ENCODE results near the gene TMEM255B.

TMEM255B gene

DNA sequence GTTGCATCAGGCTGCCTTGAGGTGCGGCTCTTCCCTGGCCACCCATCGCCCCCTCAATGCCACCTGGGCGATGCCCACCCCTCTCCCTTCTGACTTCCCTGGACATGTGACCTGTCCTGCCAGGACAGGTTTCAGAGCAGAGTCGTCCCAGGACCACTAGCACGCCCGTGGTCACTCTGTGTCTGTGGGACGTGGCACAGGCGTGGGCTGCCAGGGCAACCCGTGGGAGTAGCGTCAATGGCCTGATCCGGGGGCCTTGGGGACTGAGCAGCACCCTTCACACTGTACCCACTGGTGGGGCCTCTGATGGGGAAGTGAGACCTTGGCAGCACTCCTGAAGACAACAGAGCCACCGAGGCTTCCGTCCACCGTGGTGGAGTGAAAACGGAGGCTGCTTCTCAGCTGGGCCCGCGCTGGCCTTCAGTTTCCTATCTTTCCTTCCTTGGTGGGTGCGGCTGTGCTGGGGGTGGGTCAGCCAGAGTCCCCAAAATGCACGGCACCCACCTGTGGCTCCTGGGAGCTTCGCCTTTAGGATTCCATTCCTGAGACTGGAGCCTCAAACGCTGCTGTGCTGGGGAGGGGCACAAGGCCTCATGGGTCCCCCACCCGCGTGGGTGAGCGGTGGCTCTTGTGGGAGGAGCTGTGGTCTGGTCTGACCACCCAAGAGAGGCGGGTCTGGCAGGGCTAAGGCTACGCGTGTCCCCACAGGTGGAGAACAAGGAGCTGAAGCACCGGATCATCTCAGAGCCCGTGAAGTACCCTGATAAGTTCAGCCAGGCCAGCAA lies 26.7 kb upstream of the TMEM255B start:
- Histone ChIP-seq H2AFZ (ENCODE audit: low read depth, low read length, severe bottlenecking) (no peak overlapping the region), H3K27ac (ENCODE audit: low read depth, low read length) (no peak overlapping the region), H3K36me3 (ENCODE audit: low read length) (no peaks in the 10 kb centered on the region), H3K27me3 (ENCODE audit: low read length) (no peaks in the 10 kb centered on the region), H3K9me3 (ENCODE audit: insufficient read depth, low read length) (peaks cover 7% of the 10 kb centered on the region; the same call in 1 of the 2 replicates), H4K20me1 (ENCODE audit: low read depth, low read length) (no peaks in the 10 kb centered on the region), H3K9ac (ENCODE audit: low read length) (no peak overlapping the region), H3F3A (ENCODE audit: insufficient read depth) (0 out of 2 replicates have a peak, but pooled peaks cover 4% of the 10 kb centered on the region), H3K9me2 (replicated peaks; ENCODE audit: insufficient read depth, low read length) (no peaks in the 10 kb centered on the region), H3K79me2 (ENCODE audit: insufficient read depth, low read length) (no peaks in the 10 kb centered on the region), H3K4me2 (ENCODE audit: low read depth, low read length, poor library complexity, severe bottlenecking) (no peak overlapping the region), H3K4me3 (ENCODE audit: insufficient read depth, low read length, poor library complexity, severe bottlenecking) (no peak overlapping the region)
- TF ChIP-seq, protein P1, sequence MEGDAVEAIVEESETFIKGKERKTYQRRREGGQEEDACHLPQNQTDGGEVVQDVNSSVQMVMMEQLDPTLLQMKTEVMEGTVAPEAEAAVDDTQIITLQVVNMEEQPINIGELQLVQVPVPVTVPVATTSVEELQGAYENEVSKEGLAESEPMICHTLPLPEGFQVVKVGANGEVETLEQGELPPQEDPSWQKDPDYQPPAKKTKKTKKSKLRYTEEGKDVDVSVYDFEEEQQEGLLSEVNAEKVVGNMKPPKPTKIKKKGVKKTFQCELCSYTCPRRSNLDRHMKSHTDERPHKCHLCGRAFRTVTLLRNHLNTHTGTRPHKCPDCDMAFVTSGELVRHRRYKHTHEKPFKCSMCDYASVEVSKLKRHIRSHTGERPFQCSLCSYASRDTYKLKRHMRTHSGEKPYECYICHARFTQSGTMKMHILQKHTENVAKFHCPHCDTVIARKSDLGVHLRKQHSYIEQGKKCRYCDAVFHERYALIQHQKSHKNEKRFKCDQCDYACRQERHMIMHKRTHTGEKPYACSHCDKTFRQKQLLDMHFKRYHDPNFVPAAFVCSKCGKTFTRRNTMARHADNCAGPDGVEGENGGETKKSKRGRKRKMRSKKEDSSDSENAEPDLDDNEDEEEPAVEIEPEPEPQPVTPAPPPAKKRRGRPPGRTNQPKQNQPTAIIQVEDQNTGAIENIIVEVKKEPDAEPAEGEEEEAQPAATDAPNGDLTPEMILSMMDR (IDR thresholded peaks at IDR 0.05; ENCODE audit: insufficient read depth, low read length, poor library complexity, severe bottlenecking), result no peak
- TF ChIP-seq EZH2phosphoT487 (conservative IDR thresholded peaks at IDR 0.05; ENCODE audit: low read length), result no peak

DNA sequence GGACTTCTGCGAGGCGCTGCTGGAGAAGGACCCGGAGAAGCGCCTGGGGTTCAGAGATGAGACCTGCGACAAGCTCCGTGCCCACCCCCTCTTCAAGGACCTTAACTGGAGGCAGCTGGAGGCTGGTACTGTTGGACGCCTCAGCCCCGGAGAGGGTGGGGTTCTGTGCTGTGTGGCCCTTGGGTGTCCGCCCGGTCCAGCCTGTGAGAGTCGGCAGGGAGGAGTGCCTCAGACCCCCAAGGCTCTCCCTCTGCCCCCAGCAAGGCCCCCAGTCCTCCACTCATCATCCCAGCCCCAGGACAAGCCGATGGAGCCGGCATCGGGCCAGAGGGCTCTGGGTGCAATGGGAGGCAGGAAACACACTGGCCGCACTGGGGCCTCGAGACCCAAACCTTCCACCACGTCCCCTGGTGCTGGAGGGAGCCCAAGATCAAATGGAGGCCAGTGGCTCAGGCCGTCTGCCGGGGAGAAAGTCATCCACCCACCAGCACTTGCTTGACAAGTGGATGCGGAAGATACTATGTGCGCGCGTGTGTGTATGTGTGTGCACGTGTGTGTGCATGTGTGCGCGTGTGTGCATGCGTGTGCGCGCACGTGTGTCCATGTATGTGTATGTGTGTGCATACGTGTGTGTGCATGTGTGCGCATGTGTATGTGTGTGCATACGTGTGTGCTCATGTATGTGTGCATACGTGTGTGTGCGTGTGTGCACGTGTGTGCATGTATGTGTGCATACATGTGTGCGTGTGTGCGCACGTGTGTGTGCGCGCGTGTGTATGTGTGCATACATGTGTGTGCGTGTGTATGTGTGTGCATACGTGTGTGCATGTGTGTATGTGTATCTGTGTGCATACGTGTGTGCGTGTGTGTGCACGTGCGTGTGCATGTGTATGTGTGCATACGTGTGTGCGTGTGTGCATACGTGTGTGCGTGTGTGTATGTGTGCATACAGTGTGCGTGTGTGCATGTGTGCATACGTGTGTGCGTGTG lies 25.8 kb upstream of the TMEM255B start:
- H2AFZ ChIP-seq (ENCODE audit: low read depth, low read length, severe bottlenecking), result no peak overlapping the region
- H3K4me2 ChIP-seq (ENCODE audit: low read depth, low read length, poor library complexity, severe bottlenecking), result no peak overlapping the region

DNA sequence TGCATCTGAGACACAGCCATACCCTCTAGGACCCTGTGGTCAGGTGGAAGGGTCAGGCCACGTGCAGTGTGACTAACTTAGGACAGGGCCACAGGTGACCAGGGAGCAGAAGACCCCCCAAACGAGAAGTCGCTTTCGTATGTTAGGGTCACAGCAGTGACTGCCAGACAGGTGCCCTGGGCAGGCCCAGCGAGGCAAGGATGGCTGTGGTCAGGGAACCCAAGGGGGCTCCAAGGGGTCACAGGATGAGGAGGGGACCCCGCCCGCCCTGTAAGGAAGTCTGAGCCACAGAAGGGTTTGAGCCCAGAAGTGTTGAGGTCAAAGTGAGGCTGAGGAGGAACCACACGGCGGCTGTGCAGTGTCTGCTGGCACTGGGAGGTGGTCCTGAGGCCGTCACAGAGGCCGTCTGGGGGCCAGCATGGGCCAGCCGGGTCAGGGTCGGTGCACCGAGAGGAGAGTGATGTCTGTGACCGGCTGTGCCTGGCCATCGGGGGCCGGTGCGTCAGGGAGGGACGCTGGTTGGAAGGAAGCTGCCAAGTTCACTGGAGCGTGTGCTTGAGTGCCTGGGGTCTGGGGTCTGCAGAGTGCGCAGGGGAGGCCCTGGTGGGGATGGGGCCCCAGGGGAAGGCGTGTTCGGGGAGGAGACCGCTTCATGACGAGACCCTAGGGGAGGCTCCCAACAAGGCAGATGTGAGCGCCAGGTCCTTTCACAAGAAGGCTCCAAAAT lies 24.8 kb upstream of the TMEM255B start:
- H3K9me2 ChIP-seq (replicated peaks; ENCODE audit: insufficient read depth, low read length), result no peaks in the 10 kb centered on the region

More for the DNA sequence above, 25.8 kb upstream of the TMEM255B start:
- H3K27ac ChIP-seq (ENCODE audit: low read depth, low read length), result no peak overlapping the region
- H3K36me3 ChIP-seq (ENCODE audit: low read length), result no peaks in the 10 kb centered on the region
- no peaks in the 10 kb centered on the region for H3K9me2 ChIP-seq (replicated peaks; ENCODE audit: insufficient read depth, low read length)
- H3K4me3 ChIP-seq (ENCODE audit: insufficient read depth, low read length, poor library complexity, severe bottlenecking), result no peak overlapping the region
- H3K9me3 ChIP-seq (ENCODE audit: insufficient read depth, low read length), result peaks cover 7% of the 10 kb centered on the region; the same call in 1 of the 2 replicates
- H3K9ac ChIP-seq (ENCODE audit: low read length), result no peak overlapping the region
- 0 out of 2 replicates have a peak, but pooled peaks cover 4% of the 10 kb centered on the region for H3F3A ChIP-seq (ENCODE audit: insufficient read depth)
- TF ChIP-seq EZH2phosphoT487 (conservative IDR thresholded peaks at IDR 0.05; ENCODE audit: low read length), result no peak
- TF ChIP-seq, protein P1 (IDR thresholded peaks at IDR 0.05; ENCODE audit: insufficient read depth, low read length, poor library complexity, severe bottlenecking), result no peak
- H4K20me1 ChIP-seq (ENCODE audit: low read depth, low read length), result no peaks in the 10 kb centered on the region
- no peaks in the 10 kb centered on the region for H3K27me3 ChIP-seq (ENCODE audit: low read length)
- H3K79me2 ChIP-seq (ENCODE audit: insufficient read depth, low read length), result no peaks in the 10 kb centered on the region

More for the DNA sequence above, 24.8 kb upstream of the TMEM255B start:
- Histone ChIP-seq H3K36me3 (ENCODE audit: low read length) (no peaks in the 10 kb centered on the region), H3K4me2 (ENCODE audit: low read depth, low read length, poor library complexity, severe bottlenecking) (no peak overlapping the region), H2AFZ (ENCODE audit: low read depth, low read length, severe bottlenecking) (no peak overlapping the region), H4K20me1 (ENCODE audit: low read depth, low read length) (no peaks in the 10 kb centered on the region), H3K79me2 (ENCODE audit: insufficient read depth, low read length) (no peaks in the 10 kb centered on the region), H3K4me3 (ENCODE audit: insufficient read depth, low read length, poor library complexity, severe bottlenecking) (no peak overlapping the region), H3F3A (ENCODE audit: insufficient read depth) (0 out of 2 replicates have a peak, but pooled peaks cover 4% of the 10 kb centered on the region), H3K9ac (ENCODE audit: low read length) (no peak overlapping the region), H3K27ac (ENCODE audit: low read depth, low read length) (no peak overlapping the region), H3K27me3 (ENCODE audit: low read length) (no peaks in the 10 kb centered on the region), H3K9me3 (ENCODE audit: insufficient read depth, low read length) (peaks cover 7% of the 10 kb centered on the region; the same call in 1 of the 2 replicates)
- TF ChIP-seq, protein P1 (IDR thresholded peaks at IDR 0.05; ENCODE audit: insufficient read depth, low read length, poor library complexity, severe bottlenecking), result no peak
- TF ChIP-seq EZH2phosphoT487 (conservative IDR thresholded peaks at IDR 0.05; ENCODE audit: low read length), result no peak

Measured in SU-DHL-6 (cell line).